ENCODE results near the gene ALKAL2.

The ALKAL2 gene

GRCh38 chr2:271917-272316, 16.0 kb downstream of the ALKAL2 start:
- no peak for DNase-seq (ENCODE audit: low read depth)
- no peak for TF ChIP-seq CTCF (IDR thresholded peaks at IDR 0.05; ENCODE audit: control insufficient read depth, extremely low read depth, insufficient read depth)
- H3K4me3 ChIP-seq (ENCODE audit: low read depth, low read length), result no peak overlapping the region

GRCh38 chr2:270861-271260, 17.0 kb downstream of the ALKAL2 start:
- no peak for DNase-seq (ENCODE audit: low read depth)
- H3K4me3 ChIP-seq (ENCODE audit: low read depth, low read length), result no peak overlapping the region
- TF ChIP-seq CTCF (IDR thresholded peaks at IDR 0.05; ENCODE audit: control insufficient read depth, extremely low read depth, insufficient read depth), result no peak

- no peak for TF ChIP-seq CTCF (IDR thresholded peaks at IDR 0.05; ENCODE audit: control insufficient read depth, extremely low read depth, insufficient read depth)
- no peak overlapping the region for H3K4me3 ChIP-seq (ENCODE audit: low read depth, low read length)
- DNase-seq (ENCODE audit: low read depth), result no peak
Observed at GRCh38 chr2:269356-270030, 18.4 kb downstream of the ALKAL2 start.

GRCh38 chr2:268323-268722, 19.6 kb downstream of the ALKAL2 start:
- TF ChIP-seq CTCF (IDR thresholded peaks at IDR 0.05; ENCODE audit: control insufficient read depth, extremely low read depth, insufficient read depth), result no peak
- DNase-seq (ENCODE audit: low read depth), result no peak
- no peak overlapping the region for H3K4me3 ChIP-seq (ENCODE audit: low read depth, low read length)

GRCh38 chr2:264493-265468, 23.1 kb downstream of the ALKAL2 start, which contains the start of gene ACP1:
Gene ACP1 (plus strand): TSS chr2:264947. CDS start chr2:264965, 18 bp downstream.
- peak; percentile 90 for DNase-seq (ENCODE audit: low read depth)
- TF ChIP-seq CTCF (IDR thresholded peaks at IDR 0.05; ENCODE audit: control insufficient read depth, extremely low read depth, insufficient read depth), result no peak

GRCh38 chr2:263774-264492, 24.0 kb downstream of the ALKAL2 start, which contains the start of gene SH3YL1:
Gene SH3YL1 (minus strand): TSS chr2:264032. CDS start chr2:263984, 48 bp downstream.
- no peak for DNase-seq (ENCODE audit: low read depth)
- H3K4me3 ChIP-seq (ENCODE audit: low read depth, low read length), result peak within 1 kb of the TSS; percentile 96
- no peak for TF ChIP-seq CTCF (IDR thresholded peaks at IDR 0.05; ENCODE audit: control insufficient read depth, extremely low read depth, insufficient read depth)

More at GRCh38 chr2:264493-265468, 23.1 kb downstream of the ALKAL2 start, which contains the start of gene ACP1:
- peak within 1 kb of the TSS; percentile 96 for H3K4me3 ChIP-seq (ENCODE audit: low read depth, low read length)
